ENCODE results near the gene OGG1.

OGG1 gene

DNA sequence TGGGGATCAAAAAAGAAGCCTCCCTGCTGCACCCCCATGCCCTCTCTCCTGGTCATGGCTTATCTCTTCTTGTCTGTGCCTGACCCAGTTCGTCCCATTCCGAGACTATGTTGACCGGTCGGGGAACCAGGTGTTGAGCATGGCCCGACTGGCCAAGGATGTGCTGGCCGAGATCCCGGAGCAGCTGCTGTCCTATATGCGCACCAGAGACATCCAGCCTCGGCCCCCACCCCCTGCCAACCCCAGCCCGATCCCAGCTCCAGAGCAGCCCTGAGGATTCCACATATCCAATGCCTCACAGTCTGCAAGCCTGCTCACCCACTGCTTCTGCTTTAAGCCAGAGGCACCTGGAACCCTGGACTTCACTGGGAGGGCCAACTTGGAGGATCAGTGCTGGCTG lies 20.3 kb upstream of the OGG1 start:
- DNase-seq = no peak

DNA sequence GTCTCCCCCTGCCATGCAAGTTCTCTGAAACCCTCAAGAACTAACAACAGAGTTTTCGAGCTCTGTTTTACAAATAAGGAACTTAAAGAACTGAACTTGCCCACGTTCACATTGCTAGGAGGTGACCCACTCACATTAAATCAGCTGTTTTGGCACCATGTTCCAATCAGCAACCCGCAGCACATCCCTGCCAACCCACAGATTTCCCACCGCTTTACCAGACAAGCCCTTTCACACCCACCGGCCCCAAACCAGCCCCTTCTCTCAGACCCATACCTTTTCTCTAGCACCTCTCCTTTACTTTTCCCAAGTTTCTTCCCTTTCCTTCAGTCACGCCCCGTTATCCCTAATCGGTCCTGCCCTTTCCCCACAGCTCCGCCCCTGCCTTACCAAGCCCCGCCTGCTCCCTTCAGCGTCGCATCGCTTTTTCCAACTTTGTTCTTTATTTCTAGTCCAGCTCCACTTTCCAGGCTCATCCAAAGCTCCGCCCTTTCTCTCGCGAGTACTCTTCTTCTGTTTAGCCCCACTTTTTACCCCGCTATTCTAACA lies 19.0 kb upstream of the OGG1 start:
- DNase-seq = no peak

DNA sequence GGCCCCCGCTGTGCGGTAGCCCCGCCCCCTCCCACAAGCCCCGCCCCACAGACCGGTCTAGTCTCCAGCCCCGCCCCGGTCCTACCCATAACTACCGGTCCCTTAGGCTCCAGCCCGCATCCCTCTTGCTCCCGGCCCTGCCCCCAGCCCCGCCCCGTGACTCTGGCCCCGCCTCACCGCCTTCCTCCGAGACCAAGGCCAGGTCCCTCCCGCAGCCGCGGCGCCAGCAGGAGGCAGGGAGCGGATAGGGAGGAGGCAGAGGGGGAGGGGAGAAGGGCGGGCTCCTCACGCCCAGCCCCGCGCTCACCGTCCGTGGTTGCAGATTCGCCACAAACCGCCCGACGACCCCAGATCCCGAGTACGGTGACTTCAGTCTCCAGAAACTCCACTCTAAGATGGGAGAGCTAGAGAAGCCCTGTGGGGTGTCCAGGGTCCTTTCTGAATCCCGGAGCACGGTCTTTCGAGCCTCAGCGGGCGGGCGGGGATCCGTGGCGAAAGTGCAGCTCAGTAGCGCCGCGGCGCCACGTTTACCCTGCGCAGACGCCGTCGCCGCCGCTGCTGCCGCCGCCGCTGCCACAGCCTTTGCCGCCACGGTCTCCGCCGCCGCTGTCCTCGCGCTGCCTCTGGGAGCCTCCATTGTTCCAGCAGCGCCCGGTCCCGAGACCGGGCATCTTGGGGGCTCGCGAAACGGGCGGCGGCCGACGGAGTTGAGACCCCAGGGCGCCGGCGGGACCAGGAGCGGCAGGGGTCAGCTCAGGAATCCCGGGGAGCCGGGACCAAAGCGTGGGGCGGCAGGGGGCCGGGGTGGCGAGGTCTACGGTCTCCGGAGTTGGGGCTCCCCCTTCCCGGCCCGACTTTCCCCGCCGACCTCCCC lies 18.3 kb upstream of the OGG1 start, which contains the start of gene BRPF1:
TSS of gene BRPF1 (plus strand) at position 530 of the 874 bp plus-strand sequence. CDS start 2,406 bp downstream, outside the sequence.
- DNase-seq = peak; percentile 100

DNA sequence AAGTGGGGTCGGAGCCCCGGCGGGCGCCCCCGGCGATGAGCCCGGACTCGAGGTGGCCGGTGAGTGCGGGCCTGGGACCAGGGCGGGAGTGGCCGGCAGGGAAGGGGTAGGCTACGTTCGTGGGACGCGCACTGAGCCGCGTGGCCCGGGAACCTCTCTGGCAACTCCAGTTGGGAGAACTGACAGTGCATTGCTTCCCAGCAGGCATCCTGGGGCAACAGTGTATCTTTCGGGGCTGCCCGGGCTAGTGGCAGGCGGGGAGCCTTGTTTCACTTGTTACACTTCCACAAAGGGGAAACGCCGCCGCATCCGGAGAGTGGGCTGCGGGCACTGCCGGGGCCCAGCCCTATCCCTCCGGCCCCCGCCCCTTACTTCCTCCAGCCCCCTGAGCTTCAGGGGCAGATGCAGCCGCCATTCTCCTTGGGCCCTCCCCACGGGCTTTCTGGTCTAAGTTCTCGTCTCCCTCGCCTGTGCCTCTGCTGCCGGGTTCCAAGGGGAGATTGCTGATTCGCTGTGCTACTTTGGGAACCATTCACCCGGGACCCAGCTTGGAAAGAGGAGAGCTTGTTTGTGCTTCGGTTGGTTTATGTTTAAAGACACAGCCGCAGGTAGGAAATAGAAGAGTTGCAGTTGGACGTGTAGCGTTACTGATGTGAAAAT lies 17.5 kb upstream of the OGG1 start:
- peak; percentile 40 for DNase-seq

DNA sequence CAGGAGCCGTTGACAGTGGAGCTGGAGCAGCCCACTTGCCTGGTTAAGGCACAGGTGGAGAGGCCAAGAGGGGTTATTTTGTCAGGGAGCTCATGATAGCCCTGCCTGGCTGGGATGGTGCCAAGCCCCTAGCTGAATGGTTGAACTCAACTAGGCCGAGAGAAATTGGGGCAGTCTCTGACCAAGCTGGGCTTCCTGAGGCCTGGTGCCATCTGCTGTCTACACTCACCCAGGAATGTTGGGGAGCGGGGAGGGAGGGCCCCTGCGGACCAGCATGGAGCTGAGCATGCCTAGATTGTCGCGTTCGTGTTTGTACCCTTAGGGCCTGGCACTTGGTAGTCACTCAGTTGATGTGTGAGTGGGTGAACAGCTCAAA lies 17.0 kb upstream of the OGG1 start:
- DNase-seq = no peak

DNA sequence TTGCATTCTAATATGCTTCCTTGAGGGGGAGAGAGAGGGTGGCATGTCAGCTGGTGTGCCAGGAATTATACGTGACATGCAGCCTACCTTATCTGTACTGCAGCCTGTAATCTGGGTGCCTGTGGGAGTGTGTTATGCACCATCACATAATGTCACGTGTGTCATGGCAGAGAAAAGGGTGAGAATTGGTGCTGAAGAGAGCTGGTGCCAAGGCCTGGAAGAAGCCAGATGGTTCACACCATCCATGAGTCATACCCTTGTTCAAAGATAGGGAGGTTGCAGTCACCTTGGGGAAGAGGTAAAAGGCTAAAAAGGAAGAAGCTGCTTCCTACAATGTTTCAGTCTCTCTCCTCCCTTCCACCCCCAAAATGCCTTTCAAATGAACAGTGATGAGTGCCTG lies 12.9 kb upstream of the OGG1 start:
- DNase-seq = no peak

DNA sequence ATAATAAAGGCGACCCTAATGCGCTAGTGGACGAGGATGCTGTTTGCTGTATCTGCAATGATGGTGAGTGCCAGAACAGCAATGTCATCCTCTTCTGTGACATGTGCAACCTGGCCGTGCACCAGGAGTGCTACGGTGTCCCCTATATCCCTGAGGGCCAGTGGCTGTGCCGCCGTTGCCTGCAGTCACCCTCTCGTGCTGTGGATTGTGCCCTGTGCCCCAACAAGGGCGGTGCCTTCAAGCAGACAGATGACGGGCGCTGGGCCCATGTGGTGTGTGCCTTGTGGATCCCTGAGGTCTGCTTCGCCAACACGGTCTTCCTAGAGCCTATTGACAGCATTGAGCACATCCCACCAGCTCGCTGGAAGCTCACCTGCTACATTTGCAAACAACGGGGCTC lies 10.6 kb upstream of the OGG1 start:
- no peak for DNase-seq

DNA sequence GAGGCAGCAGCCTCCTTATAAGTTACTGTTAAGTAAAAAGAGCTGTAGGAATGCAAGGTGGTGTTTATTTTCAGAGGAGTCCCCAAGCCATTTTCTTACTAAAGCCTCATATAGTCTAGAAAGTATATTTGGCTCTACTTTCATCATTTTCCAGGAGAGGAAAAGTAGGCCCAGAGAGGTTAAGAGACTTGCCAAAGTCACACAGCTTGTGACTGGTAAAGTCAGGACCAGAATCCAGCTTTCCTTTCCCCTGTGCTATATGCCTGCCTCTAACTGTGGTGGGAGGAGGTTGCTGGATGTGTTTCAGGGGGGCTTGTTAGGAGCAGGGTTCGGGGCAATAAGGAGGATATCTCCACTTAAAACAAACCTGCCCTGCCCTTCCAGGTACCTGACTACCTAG lies 7.2 kb upstream of the OGG1 start:
- no peak for DNase-seq

DNA sequence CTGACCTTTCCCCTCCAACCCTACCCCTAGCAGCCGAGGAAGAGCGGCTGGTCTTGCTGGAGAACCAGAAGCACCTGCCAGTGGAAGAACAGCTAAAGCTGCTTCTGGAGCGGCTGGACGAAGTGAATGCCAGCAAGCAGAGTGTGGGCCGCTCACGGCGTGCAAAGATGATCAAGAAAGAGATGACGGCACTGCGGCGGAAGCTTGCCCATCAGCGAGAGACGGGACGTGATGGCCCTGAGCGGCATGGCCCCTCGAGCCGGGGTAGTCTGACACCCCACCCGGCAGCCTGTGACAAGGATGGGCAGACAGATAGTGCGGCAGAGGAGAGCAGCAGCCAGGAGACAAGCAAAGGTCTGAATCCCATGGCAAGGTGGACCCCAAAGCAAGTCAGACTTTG lies 6.2 kb upstream of the OGG1 start:
- no peak for DNase-seq

DNA sequence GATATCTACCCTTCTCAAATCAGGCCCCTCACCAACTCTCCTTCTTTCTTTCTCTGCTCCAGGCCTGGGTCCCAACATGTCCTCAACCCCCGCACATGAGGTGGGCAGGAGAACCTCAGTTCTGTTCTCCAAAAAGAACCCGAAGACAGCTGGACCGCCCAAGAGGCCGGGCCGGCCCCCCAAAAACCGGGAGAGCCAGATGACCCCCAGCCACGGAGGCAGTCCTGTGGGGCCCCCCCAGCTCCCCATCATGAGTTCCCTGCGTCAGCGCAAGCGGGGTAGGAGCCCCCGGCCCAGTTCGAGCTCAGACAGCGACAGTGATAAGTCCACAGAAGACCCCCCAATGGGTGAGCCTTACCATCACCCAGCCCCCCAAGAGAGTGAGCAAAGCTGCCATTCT lies 5.6 kb upstream of the OGG1 start:
- no peak for DNase-seq

DNA sequence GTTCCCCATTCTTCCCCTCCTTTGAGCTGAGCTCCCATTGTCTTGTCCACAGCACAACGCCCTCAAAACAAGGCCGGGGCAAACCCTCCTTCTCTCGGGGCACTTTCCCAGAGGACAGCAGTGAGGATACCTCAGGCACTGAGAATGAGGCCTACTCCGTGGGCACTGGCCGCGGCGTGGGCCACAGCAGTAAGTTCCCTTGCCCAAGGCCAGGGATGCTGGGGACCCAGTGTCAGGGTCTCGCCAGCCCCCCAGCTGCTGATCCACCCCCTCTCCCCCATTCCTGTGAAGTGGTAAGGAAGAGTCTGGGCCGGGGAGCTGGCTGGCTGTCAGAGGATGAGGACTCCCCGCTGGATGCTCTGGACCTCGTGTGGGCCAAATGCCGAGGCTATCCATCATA lies 4.2 kb upstream of the OGG1 start:
- no peak for DNase-seq

DNA sequence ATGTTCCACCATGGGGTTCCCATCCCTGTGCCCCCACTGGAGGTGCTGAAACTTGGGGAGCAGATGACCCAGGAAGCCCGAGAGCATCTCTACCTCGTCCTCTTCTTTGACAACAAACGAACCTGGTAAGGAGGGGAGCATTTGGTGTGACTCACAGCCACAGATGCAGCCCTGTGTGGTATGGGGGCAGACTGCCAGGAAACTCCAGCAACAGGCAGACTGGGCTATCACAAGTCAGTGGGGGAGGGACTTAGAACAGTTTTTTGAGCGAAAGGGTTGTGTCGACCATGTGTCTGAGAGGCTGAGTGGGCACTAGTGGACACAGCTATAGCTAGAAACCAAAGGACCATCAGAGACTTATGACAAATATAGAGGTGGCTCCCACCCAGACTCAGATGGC lies 3.4 kb upstream of the OGG1 start:
- no peak for DNase-seq

DNA sequence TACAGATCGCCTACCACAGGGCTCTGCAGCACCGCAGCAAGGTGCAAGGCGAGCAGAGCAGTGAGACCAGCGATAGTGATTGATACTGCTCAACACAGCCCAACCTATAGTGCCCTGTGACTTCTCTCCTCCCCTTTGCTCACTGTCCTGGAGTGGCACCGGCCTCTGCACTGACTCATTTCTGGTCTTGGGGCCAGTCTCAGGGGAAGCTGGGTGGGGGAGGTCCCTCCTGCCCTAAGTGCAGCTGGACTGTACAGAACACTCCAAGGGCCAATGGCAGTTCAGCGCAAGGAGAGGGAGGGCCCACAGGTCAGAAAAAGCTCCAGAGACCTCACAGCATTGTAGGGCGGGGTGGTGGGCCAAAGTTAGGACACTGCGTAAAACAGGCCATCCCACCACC lies 2.5 kb upstream of the OGG1 start:
- no peak for DNase-seq

DNA sequence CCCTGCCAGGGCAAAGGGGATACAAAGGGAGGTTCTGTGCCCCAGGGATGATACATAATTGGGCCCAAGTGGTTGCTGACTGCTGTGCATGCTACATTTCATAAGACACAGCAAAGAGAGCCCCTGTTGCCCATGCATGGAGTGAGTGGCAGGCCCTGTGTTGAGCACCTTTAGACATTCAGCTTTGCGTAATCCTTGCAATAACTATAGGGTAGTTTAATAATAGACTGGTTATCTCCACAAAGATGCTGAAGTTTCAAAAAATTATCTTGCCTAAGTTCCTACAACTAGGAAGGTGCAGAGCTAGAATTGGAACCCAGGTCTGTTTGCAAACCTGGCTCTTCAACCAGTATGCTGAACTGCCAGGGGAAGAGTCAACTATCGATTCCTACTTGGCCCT lies 1.7 kb upstream of the OGG1 start:
- no peak for DNase-seq

DNA sequence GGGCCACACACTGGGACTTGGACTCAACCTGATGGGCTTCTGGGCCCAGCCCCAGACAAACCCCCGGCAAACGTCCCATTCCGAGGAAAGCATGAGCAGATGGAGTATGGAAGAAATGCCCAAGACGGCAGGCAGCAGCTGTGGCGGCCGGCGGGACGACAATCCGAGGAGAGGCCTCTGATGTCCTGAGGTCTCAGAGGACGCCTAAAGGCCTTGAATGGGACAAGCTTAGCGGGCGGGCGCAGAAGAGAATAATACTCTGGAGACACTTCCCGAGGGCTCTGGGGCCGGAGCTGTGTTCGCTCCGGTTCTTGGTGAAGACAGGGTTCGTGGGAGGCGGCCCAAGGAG lies 482 bp upstream of the OGG1 start:
- DNase-seq = no peak

DNA sequence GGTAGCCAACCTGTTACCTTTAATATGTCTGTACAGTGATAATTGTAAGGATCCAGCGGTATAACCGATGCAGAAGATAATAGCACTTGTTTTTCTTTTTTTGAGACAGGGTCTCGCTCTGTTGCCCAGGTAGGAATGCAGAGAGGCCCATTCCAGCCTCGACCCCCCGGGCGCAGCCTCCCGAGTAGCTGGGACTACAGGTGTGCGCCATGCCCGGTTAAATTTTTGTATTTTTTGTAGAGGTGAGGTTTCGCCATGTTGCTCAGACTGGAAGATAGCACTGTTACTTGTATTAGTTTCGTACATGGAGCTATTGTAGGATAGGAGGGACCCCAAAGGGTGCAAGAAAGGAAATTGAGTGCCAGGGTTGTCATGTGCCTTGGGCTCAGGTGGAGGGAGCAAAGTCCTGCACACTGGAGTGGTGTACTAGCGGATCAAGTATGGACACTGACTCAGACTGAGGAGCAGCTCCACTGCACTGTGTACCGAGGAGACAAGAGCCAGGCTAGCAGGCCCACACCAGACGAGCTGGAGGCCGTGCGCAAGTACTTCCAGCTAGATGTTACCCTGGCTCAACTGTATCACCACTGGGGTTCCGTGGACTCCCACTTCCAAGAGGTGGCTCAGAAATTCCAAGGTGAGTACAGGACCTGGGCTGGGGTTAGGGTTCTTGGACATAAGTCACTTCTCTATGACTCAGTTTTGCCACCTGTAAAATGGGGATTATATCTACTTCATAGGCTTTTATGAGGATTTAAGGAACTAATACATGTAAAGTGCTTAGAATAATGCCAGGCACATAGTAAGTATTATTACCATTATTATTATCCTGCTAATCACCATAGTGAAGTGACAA lies 1.0 kb downstream of the OGG1 start:
- DNase-seq = no peak

DNA sequence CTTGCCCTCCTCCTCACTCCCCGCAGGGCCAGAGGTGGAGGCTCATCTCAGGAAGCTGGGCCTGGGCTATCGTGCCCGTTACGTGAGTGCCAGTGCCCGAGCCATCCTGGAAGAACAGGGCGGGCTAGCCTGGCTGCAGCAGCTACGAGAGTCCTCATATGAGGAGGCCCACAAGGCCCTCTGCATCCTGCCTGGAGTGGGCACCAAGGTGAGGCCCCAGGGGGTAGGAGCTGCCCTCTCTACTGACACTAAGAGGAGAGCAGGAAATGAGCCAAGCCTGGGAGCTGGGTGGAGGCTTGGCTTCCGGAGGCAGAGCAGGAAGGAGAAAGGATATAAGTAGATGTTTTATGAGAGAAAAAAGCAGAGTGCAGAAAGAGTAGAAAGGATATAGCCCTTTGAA lies 4.9 kb downstream of the OGG1 start:
- DNase-seq = no peak

DNA sequence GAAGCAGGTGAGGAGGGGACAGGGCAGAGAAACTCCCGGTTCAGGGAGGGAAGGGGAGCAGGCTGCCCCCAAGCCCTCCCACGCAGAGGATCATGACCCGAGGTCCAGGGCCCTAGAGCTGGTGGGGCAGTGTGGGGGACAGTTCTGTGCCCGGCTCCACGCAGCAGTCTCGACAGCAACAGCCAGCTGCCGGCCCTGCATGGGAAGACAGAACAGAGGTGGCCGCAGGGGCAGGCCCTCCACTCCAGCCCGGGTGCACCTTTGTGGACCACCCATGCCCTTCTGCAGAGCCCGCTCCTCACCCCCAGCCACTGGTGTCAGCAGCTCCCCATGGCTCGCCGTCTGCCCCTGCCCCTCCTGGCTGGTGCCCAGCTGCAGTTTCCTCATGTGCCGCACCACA lies 7.7 kb downstream of the OGG1 start:
- DNase-seq = no peak

DNA sequence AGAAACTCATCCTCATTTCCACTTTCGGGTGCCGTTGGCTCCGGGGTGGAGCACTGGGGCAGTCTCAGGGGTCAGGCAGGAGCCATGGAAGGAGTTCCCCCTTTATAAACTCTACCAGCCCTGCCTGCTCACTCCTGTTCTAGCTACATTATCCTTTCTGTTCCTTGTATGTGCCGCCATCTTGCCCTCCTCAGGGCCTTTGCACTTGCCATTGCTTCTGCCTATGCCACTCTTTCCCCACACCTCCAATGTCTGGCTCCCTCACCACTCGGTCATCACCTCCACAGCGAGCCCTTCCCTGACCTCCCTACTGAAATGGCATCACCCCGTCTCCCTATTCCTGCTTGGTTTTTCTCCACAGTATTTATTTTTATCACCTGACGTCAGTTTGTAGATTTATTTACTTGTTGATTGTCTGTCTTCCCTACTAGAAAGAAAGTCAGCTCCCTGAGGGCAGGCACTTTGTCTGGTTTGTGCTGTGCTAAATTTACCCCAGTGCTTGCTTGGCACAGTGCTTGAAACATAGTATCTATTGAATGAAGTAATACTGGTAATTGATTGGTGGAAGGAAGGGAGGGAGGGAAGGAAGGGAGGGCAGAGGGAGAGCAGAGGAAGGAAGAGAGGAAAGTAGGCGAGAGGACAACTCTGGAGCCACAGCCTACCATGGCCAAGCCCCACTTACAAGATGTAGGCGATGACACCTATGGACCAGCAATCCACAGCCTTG lies 11.2 kb downstream of the OGG1 start:
- DNase-seq = no peak

DNA sequence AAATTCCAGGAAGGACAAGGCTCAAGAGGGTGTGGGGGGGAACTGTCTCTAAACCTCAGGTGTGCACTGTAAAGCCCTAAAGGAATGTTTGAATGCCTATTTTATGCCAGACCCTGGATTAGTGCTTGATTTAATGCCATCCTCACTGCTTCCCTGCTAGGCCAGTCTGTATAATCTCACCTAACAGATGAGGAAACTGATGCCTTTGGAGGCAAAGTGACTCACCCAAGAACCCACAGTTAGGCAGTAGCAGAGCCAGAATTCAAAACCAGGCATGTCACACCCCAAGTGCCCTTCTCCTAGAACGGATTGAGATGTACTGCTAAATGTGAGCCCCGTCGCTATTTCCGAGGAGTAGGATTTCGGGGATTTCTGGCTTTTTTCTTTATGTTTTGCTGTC lies 12.2 kb downstream of the OGG1 start:
- no peak for DNase-seq

DNA sequence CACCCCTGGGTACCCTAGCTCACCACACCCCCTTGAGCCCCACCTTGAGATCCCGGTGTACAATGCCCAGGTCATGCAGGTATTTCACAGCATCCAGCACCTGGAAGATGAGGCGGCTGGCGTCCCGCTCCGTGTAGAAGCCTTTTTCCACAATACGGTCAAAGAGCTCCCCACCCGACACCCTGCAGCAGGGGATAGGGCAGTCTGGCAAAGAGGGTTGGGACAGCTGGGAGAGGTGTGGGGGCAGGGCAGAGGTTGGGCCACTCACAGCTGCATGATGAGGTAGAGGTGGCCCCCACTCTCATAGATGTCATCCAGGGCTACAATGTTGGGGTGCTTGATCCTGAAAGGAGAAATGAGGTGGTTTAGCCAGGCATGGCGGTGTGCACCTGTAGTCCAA lies 13.1 kb downstream of the OGG1 start:
- DNase-seq = no peak

DNA sequence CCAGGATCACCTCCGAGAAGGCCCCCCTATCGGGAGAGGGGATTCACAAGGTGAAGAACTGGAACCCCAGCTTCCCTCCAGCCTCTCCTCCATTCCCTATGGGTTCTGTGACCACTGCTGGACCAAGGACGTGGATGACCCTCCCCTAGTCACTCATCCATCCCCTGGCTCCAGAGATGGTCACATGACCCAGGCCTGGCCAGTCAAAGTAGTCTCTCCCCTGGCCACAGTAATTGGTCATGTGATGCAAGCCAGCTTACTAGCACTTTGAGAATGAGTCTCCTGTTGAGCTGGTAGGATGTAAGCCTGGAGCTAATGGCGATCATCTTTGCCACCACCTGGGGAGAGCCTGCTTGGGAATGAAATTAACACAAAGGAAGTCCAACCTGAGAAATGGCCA lies 16.1 kb downstream of the OGG1 start:
- DNase-seq = no peak

DNA sequence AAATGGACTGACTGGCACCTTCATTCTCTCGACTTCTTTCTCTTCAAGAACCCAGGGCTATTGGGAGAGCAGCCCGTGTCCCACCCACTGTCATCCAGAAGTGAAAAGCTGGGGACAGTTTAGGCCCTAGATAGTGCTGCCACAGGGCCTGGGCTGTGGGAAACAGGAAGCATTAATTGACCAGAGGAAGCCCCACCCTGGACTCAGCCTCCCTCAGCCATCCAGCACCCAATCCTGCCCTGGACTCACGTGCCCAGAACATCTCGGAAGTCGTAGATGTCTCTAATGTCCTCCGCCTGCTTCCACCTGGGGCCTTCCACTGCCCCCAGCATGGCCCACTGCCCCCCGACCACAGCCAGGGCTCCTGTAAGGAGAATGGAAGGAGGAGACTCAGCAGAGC lies 17.7 kb downstream of the OGG1 start:
- no peak for DNase-seq

All from activated CD4-positive, alpha-beta T cell treated with anti-CD3 and anti-CD28 coated beads, Interleukin-2, amount 50 U/mL, for 16 hours (primary cell).